SK-N-SH treated with all-trans-retinoic acid at 6 μM for 48 hours (cell line): Measurements from ENCODE around the gene CNIH2.

Experiments used
- ATAC-seq: fragments of 200-7000 bp; cut with Tn5 transposase; 3 replicates; pipeline ENCODE4 v1.9.1; 2020; ENCODE audit warnings: mild to moderate bottlenecking, moderate library complexity
- ARNTL ChIP-seq: fragments of 450-650 bp; formaldehyde crosslinking; IDR thresholded peaks from 2 replicates; pipeline ENCODE4 v1.5.0; 2020; ENCODE audit warnings: low read depth, mild to moderate bottlenecking, moderate library complexity, borderline replicate concordance
- BACH2 ChIP-seq: fragments of 250-450 bp; sonication (Bioruptor Pico); IDR thresholded peaks from 2 replicates; pipeline ENCODE4 v1.9.0; 2021; ENCODE audit warnings: mild to moderate bottlenecking, borderline replicate concordance
- CREB5 ChIP-seq: fragments of 250-450 bp; sonication (Bioruptor Pico); IDR thresholded peaks from 2 replicates; pipeline ENCODE4 v1.5.1; 2020; ENCODE audit warnings: low read depth, mild to moderate bottlenecking, moderate library complexity
- CSDC2 ChIP-seq: fragments of 250-450 bp; sonication (Bioruptor Pico); IDR thresholded peaks from 2 replicates; pipeline ENCODE4 v1.5.0; 2020; ENCODE audit warnings: mild to moderate bottlenecking, moderate library complexity
- CSRNP3 ChIP-seq: fragments of 250-450 bp; sonication (Bioruptor Pico); IDR thresholded peaks from 2 replicates; pipeline ENCODE4 v1.5.1; 2021; ENCODE audit warnings: mild to moderate bottlenecking, moderate library complexity
- ESRRG ChIP-seq: fragments of 250-450 bp; sonication (Bioruptor Pico); IDR thresholded peaks from 2 replicates; pipeline ENCODE4 v1.6.1; 2021; ENCODE audit warnings: mild to moderate bottlenecking
- GLIS3 ChIP-seq: fragments of 250-450 bp; sonication (Bioruptor Pico); IDR thresholded peaks from 2 replicates; pipeline ENCODE4 v1.5.0; 2020; ENCODE audit warnings: mild to moderate bottlenecking, moderate library complexity
- OSR1 ChIP-seq: fragments of 250-450 bp; sonication (Bioruptor Pico); IDR thresholded peaks from 2 replicates; pipeline ENCODE4 v1.8.0; 2022; ENCODE audit warnings: moderate library complexity, mild to moderate bottlenecking, inconsistent platforms
- PATZ1 ChIP-seq: fragments of 250-450 bp; sonication (Bioruptor Pico); IDR thresholded peaks from 2 replicates; pipeline ENCODE4 v1.8.0; 2020; ENCODE audit warnings: mild to moderate bottlenecking, moderate library complexity, borderline replicate concordance
- PPARA ChIP-seq: fragments of 250-450 bp; sonication (Bioruptor Pico); IDR thresholded peaks from 2 replicates; pipeline ENCODE4 v1.5.0; 2020; ENCODE audit warnings: mild to moderate bottlenecking, borderline replicate concordance
- RARB ChIP-seq: fragments of 250-450 bp; sonication (Bioruptor Pico); IDR thresholded peaks from 2 replicates; pipeline ENCODE4 v1.8.0; 2021; ENCODE audit warnings: mild to moderate bottlenecking, moderate library complexity
- SNAI2 ChIP-seq: fragments of 250-450 bp; sonication (Bioruptor Pico); IDR thresholded peaks from 2 replicates; pipeline ENCODE4 v1.5.0; 2020; ENCODE audit warnings: mild to moderate bottlenecking, moderate library complexity
- ZFP3 ChIP-seq: fragments of 250-450 bp; sonication (Bioruptor Pico); IDR thresholded peaks from 2 replicates; pipeline ENCODE4 v1.5.0; 2020; ENCODE audit warnings: mild to moderate bottlenecking, moderate library complexity
- ZFP30 ChIP-seq: fragments of 450-650 bp; formaldehyde crosslinking; IDR thresholded peaks from 2 replicates; pipeline ENCODE4 v1.5.0; 2022; ENCODE audit warnings: mild to moderate bottlenecking, moderate library complexity
- ZNF8 ChIP-seq: fragments of 450-650 bp; formaldehyde crosslinking; IDR thresholded peaks from 2 replicates; pipeline ENCODE4 v1.5.0; 2020; ENCODE audit warnings: mild to moderate bottlenecking, moderate library complexity
- TF ChIP-seq, protein P1 (sequence below): fragments of 250-450 bp; sonication (Bioruptor Pico); IDR thresholded peaks from 2 replicates; pipeline ENCODE4 v1.5.0; 2020; ENCODE audit warnings: mild to moderate bottlenecking, moderate library complexity
- TF ChIP-seq, protein P2 (sequence below): fragments of 250-450 bp; sonication (Bioruptor Pico); IDR thresholded peaks from 2 replicates; pipeline ENCODE4 v1.8.0; 2021; ENCODE audit warnings: low read depth, mild to moderate bottlenecking, moderate library complexity, borderline replicate concordance

Gene CNIH2

DNA sequence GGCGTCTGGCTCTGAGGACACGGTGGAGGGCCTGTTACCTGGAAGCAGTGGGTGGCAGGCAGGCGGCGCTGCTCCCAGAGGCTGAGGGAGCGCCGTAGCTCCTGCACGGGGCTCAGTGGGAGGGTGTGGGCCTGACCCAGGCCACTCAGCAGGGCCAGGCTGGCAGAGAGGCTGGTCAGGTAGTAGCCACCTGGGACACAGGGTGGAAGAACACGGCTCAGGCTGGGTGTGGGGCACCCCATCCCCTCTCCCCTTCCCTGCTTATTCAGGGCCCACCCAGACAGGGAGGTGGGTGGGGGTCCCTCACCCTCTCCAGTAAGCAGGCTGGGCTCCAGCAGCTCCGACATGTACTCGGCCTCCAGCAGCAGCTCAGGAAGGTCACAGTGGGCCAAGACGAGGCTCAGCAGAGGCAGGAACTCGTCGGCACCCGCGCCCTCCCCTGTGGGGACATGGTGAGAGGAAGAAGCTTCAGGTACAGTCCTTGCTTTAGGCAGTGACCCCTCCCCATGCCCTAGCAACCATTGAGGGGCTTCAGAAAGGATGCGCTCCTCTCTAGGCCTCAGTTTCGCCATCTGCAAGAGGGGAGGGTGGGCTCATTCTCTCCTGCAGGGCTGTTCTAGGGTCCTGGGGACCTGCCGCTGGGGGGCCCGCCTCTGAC lies 55.4 kb downstream of the CNIH2 start:
- no peak for ATAC-seq
- no peak for TF ChIP-seq SNAI2 (CRISPR knock-in tag)
- TF ChIP-seq, protein P1, sequence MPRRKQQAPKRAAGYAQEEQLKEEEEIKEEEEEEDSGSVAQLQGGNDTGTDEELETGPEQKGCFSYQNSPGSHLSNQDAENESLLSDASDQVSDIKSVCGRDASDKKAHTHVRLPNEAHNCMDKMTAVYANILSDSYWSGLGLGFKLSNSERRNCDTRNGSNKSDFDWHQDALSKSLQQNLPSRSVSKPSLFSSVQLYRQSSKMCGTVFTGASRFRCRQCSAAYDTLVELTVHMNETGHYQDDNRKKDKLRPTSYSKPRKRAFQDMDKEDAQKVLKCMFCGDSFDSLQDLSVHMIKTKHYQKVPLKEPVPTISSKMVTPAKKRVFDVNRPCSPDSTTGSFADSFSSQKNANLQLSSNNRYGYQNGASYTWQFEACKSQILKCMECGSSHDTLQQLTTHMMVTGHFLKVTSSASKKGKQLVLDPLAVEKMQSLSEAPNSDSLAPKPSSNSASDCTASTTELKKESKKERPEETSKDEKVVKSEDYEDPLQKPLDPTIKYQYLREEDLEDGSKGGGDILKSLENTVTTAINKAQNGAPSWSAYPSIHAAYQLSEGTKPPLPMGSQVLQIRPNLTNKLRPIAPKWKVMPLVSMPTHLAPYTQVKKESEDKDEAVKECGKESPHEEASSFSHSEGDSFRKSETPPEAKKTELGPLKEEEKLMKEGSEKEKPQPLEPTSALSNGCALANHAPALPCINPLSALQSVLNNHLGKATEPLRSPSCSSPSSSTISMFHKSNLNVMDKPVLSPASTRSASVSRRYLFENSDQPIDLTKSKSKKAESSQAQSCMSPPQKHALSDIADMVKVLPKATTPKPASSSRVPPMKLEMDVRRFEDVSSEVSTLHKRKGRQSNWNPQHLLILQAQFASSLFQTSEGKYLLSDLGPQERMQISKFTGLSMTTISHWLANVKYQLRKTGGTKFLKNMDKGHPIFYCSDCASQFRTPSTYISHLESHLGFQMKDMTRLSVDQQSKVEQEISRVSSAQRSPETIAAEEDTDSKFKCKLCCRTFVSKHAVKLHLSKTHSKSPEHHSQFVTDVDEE (CRISPR knock-in tag), result no peak
- no peak for TF ChIP-seq ZFP30
- TF ChIP-seq GLIS3, result no peak
- TF ChIP-seq OSR1 (CRISPR knock-in tag), result no peak
- TF ChIP-seq, protein P2, sequence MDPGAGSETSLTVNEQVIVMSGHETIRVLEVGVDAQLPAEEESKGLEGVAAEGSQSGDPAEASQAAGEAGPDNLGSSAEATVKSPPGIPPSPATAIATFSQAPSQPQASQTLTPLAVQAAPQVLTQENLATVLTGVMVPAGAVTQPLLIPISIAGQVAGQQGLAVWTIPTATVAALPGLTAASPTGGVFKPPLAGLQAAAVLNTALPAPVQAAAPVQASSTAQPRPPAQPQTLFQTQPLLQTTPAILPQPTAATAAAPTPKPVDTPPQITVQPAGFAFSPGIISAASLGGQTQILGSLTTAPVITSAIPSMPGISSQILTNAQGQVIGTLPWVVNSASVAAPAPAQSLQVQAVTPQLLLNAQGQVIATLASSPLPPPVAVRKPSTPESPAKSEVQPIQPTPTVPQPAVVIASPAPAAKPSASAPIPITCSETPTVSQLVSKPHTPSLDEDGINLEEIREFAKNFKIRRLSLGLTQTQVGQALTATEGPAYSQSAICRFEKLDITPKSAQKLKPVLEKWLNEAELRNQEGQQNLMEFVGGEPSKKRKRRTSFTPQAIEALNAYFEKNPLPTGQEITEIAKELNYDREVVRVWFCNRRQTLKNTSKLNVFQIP (CRISPR knock-in tag), result no peak
- TF ChIP-seq BACH2 (CRISPR knock-in tag), result no peak
- TF ChIP-seq CREB5 (CRISPR knock-in tag), result no peak
- no peak for TF ChIP-seq PPARA (CRISPR knock-in tag)
- TF ChIP-seq CSDC2, result no peak
- TF ChIP-seq ARNTL, result no peak
- TF ChIP-seq PATZ1 (CRISPR knock-in tag), result no peak
- no peak for TF ChIP-seq ZNF8
- TF ChIP-seq ESRRG, result no peak
- no peak for TF ChIP-seq CSRNP3 (CRISPR knock-in tag)
- no peak for TF ChIP-seq RARB (CRISPR knock-in tag)
- TF ChIP-seq ZFP3, result no peak
